WTC11 (cell line): ENCODE measurements around the gene PAPSS1.

Experiments
- AR ChIP-seq: fragments of 250-450 bp; sonication (Bioruptor Pico); IDR thresholded peaks from 2 replicates; pipeline ENCODE4 v1.9.0; 2021; ENCODE audit warnings: mild to moderate bottlenecking
- CREB1 ChIP-seq: sonication (generic); formaldehyde crosslinking; IDR thresholded peaks from 2 replicates; pipeline ENCODE4 v1.8.0; 2023; ENCODE audit warnings: mild to moderate bottlenecking, missing genetic modification reagents
- CTCF ChIP-seq: fragments of 200-600 bp; IDR thresholded peaks from 2 replicates; pipeline ENCODE4 v1.8.0; 2022; ENCODE audit warnings: antibody characterized with exemption
- PRDM15 ChIP-seq: sonication (generic); formaldehyde crosslinking; IDR thresholded peaks from 2 replicates; pipeline ENCODE4 v1.8.0; 2022; ENCODE audit warnings: missing genetic modification reagents
- ZNF396 ChIP-seq: fragments of 250-450 bp; sonication (Bioruptor Pico); IDR thresholded peaks from 2 replicates; pipeline ENCODE4 v1.8.0; 2021; ENCODE audit warnings: mild to moderate bottlenecking, moderate library complexity, borderline replicate concordance

GRCh38 chr4:107718351-107718965 lies 1.6 kb downstream of the PAPSS1 start:
- no peak for TF ChIP-seq CTCF
- TF ChIP-seq CREB1 (CRISPR knock-in tag), result no peak
- no peak for TF ChIP-seq PRDM15
- TF ChIP-seq AR (CRISPR knock-in tag), result no peak
- no peak for TF ChIP-seq ZNF396 (CRISPR knock-in tag)
